ENCODE results near the gene PRKG1.

PRKG1 gene

GRCh38 chr10:52092390-52092789 lies 1018.1 kb downstream of the PRKG1 start:
- Histone ChIP-seq H2BK12ac (ENCODE audit: low read length) (no peak overlapping the region), H3K18ac (ENCODE audit: low read length) (no peak overlapping the region), H2BK120ac (ENCODE audit: low read depth, low read length) (no peak overlapping the region), H3K27me3 (ENCODE audit: control insufficient read depth in 3 of 3, insufficient read depth in 3 of 3, low read depth in 1 of 3, low read length in 3 of 3) (no peaks in the 10 kb centered on the region), H3K9ac (ENCODE audit: low read depth, low read length, poor library complexity) (no peak overlapping the region), H3K4me3 (ENCODE audit: low read length in 2 of 2) (no peak overlapping the region), H3K79me1 (ENCODE audit: low read depth, low read length) (no peaks in the 10 kb centered on the region), H3K36me3 (replicated peaks in 1 of 2; ENCODE audit: control insufficient read depth in 2 of 2, insufficient read depth in 2 of 2, low read length in 2 of 2) (no peaks in the 10 kb centered on the region), H3K4me1 (ENCODE audit: control insufficient read depth in 2 of 2, insufficient read depth in 1 of 2, low read depth in 1 of 2, low read length in 2 of 2) (no peaks in the 10 kb centered on the region), H3K9me3 (replicated peaks in 1 of 2; ENCODE audit: control insufficient read depth in 2 of 2, insufficient read depth in 1 of 2, low read depth in 1 of 2, low read length in 2 of 2) (no peaks in the 10 kb centered on the region), H3K4ac (ENCODE audit: low read length) (no peak overlapping the region), H4K8ac (ENCODE audit: low read depth, low read length) (no peak overlapping the region), H4K91ac (ENCODE audit: low read depth, low read length, poor library complexity) (no peak overlapping the region), H2BK15ac (ENCODE audit: low read length) (no peak overlapping the region), H3K4me2 (ENCODE audit: insufficient read depth, low read length, poor library complexity, severe bottlenecking) (no peak overlapping the region), H3K27ac (replicated peaks; ENCODE audit: low read length) (no peak overlapping the region), H2BK5ac (ENCODE audit: low read length) (no peak overlapping the region), H3K14ac (ENCODE audit: low read length) (no peak overlapping the region), H3K23ac (ENCODE audit: low read depth, low read length, poor library complexity) (no peak overlapping the region), H2AFZ (ENCODE audit: low read length) (no peak overlapping the region), H2AK5ac (ENCODE audit: low read depth, low read length) (no peak overlapping the region)
- no peak for DNase-seq (ENCODE audit: low spot score)

- WGBS, 2 donors (ENCODE audit: extremely low coverage in 2 of 2, insufficient read length in 2 of 2, insufficient replicate concordance in 1 of 2) = no CpG with 5 or more reads among the region's 1 CpG
These were observed 1023.8 kb downstream of the PRKG1 start for GRCh38 chr10:52098130-52098529.

GRCh38 chr10:52099026-52099600 lies 1024.8 kb downstream of the PRKG1 start:
- no peak overlapping the region for H2BK120ac ChIP-seq (ENCODE audit: low read depth, low read length)
- no peak overlapping the region for H3K18ac ChIP-seq (ENCODE audit: low read length)
- H3K23ac ChIP-seq (ENCODE audit: low read depth, low read length, poor library complexity) = no peak overlapping the region
- H2BK5ac ChIP-seq (ENCODE audit: low read length) = no peak overlapping the region
- no peak overlapping the region for H2BK15ac ChIP-seq (ENCODE audit: low read length)
- H3K27me3 ChIP-seq (ENCODE audit: control insufficient read depth in 3 of 3, insufficient read depth in 3 of 3, low read depth in 1 of 3, low read length in 3 of 3) = no peaks in the 10 kb centered on the region
- H4K8ac ChIP-seq (ENCODE audit: low read depth, low read length) = no peak overlapping the region
- DNase-seq (ENCODE audit: low spot score) = no peak
- H3K9ac ChIP-seq (ENCODE audit: low read depth, low read length, poor library complexity) = no peak overlapping the region
- no peak overlapping the region for H2AFZ ChIP-seq (ENCODE audit: low read length)
- no peaks in the 10 kb centered on the region for H3K36me3 ChIP-seq (replicated peaks in 1 of 2; ENCODE audit: control insufficient read depth in 2 of 2, insufficient read depth in 2 of 2, low read length in 2 of 2)
- no peak overlapping the region for H3K14ac ChIP-seq (ENCODE audit: low read length)
- no peak overlapping the region for H4K91ac ChIP-seq (ENCODE audit: low read depth, low read length, poor library complexity)
- H3K79me1 ChIP-seq (ENCODE audit: low read depth, low read length) = no peaks in the 10 kb centered on the region
- no peak overlapping the region for H3K4ac ChIP-seq (ENCODE audit: low read length)
- H2AK5ac ChIP-seq (ENCODE audit: low read depth, low read length) = no peak overlapping the region
- no peak overlapping the region for H3K27ac ChIP-seq (replicated peaks; ENCODE audit: low read length)
- no peak overlapping the region for H3K4me2 ChIP-seq (ENCODE audit: insufficient read depth, low read length, poor library complexity, severe bottlenecking)
- 100% methylated on average over 1 of the region's 5 CpGs; no CpG with 5 or more reads in 1 of the 2 donors for WGBS, 2 donors (ENCODE audit: extremely low coverage in 2 of 2, insufficient read length in 2 of 2, insufficient replicate concordance in 1 of 2)
- no peak overlapping the region for H2BK12ac ChIP-seq (ENCODE audit: low read length)
- no peaks in the 10 kb centered on the region for H3K9me3 ChIP-seq (replicated peaks in 1 of 2; ENCODE audit: control insufficient read depth in 2 of 2, insufficient read depth in 1 of 2, low read depth in 1 of 2, low read length in 2 of 2)
- H3K4me1 ChIP-seq (ENCODE audit: control insufficient read depth in 2 of 2, insufficient read depth in 1 of 2, low read depth in 1 of 2, low read length in 2 of 2) = no peaks in the 10 kb centered on the region
- no peak overlapping the region for H3K4me3 ChIP-seq (ENCODE audit: low read length in 2 of 2)

More at GRCh38 chr10:52098130-52098529, 1023.8 kb downstream of the PRKG1 start:
- H3K36me3 ChIP-seq (replicated peaks in 1 of 2; ENCODE audit: control insufficient read depth in 2 of 2, insufficient read depth in 2 of 2, low read length in 2 of 2) = no peaks in the 10 kb centered on the region
- H2BK120ac ChIP-seq (ENCODE audit: low read depth, low read length) = no peak overlapping the region
- H4K91ac ChIP-seq (ENCODE audit: low read depth, low read length, poor library complexity) = no peak overlapping the region
- no peak overlapping the region for H2BK5ac ChIP-seq (ENCODE audit: low read length)
- no peak overlapping the region for H3K4me2 ChIP-seq (ENCODE audit: insufficient read depth, low read length, poor library complexity, severe bottlenecking)
- H2AFZ ChIP-seq (ENCODE audit: low read length) = no peak overlapping the region
- H3K14ac ChIP-seq (ENCODE audit: low read length) = no peak overlapping the region
- H4K8ac ChIP-seq (ENCODE audit: low read depth, low read length) = no peak overlapping the region
- no peak overlapping the region for H2BK12ac ChIP-seq (ENCODE audit: low read length)
- H3K4ac ChIP-seq (ENCODE audit: low read length) = no peak overlapping the region
- no peak for DNase-seq (ENCODE audit: low spot score)
- no peak overlapping the region for H2AK5ac ChIP-seq (ENCODE audit: low read depth, low read length)
- no peak overlapping the region for H2BK15ac ChIP-seq (ENCODE audit: low read length)
- H3K9ac ChIP-seq (ENCODE audit: low read depth, low read length, poor library complexity) = no peak overlapping the region
- no peak overlapping the region for H3K18ac ChIP-seq (ENCODE audit: low read length)
- no peaks in the 10 kb centered on the region for H3K4me1 ChIP-seq (ENCODE audit: control insufficient read depth in 2 of 2, insufficient read depth in 1 of 2, low read depth in 1 of 2, low read length in 2 of 2)
- no peak overlapping the region for H3K4me3 ChIP-seq (ENCODE audit: low read length in 2 of 2)
- no peaks in the 10 kb centered on the region for H3K27me3 ChIP-seq (ENCODE audit: control insufficient read depth in 3 of 3, insufficient read depth in 3 of 3, low read depth in 1 of 3, low read length in 3 of 3)
- no peaks in the 10 kb centered on the region for H3K9me3 ChIP-seq (replicated peaks in 1 of 2; ENCODE audit: control insufficient read depth in 2 of 2, insufficient read depth in 1 of 2, low read depth in 1 of 2, low read length in 2 of 2)
- H3K23ac ChIP-seq (ENCODE audit: low read depth, low read length, poor library complexity) = no peak overlapping the region
- H3K27ac ChIP-seq (replicated peaks; ENCODE audit: low read length) = no peak overlapping the region
- no peaks in the 10 kb centered on the region for H3K79me1 ChIP-seq (ENCODE audit: low read depth, low read length)

GRCh38 chr10:52100011-52100547 lies 1025.8 kb downstream of the PRKG1 start:
- no peak overlapping the region for H3K14ac ChIP-seq (ENCODE audit: low read length)
- WGBS, 2 donors (ENCODE audit: extremely low coverage in 2 of 2, insufficient read length in 2 of 2, insufficient replicate concordance in 1 of 2) = no CpG with 5 or more reads among the region's 6 CpGs
- H3K9me3 ChIP-seq (replicated peaks in 1 of 2; ENCODE audit: control insufficient read depth in 2 of 2, insufficient read depth in 1 of 2, low read depth in 1 of 2, low read length in 2 of 2) = no peaks in the 10 kb centered on the region
- no peak overlapping the region for H2BK120ac ChIP-seq (ENCODE audit: low read depth, low read length)
- no peak overlapping the region for H3K9ac ChIP-seq (ENCODE audit: low read depth, low read length, poor library complexity)
- H3K4me2 ChIP-seq (ENCODE audit: insufficient read depth, low read length, poor library complexity, severe bottlenecking) = no peak overlapping the region
- H3K18ac ChIP-seq (ENCODE audit: low read length) = no peak overlapping the region
- no peak overlapping the region for H4K91ac ChIP-seq (ENCODE audit: low read depth, low read length, poor library complexity)
- no peak overlapping the region for H2BK12ac ChIP-seq (ENCODE audit: low read length)
- no peak overlapping the region for H4K8ac ChIP-seq (ENCODE audit: low read depth, low read length)
- no peak overlapping the region for H3K4ac ChIP-seq (ENCODE audit: low read length)
- H2AFZ ChIP-seq (ENCODE audit: low read length) = no peak overlapping the region
- H3K4me1 ChIP-seq (ENCODE audit: control insufficient read depth in 2 of 2, insufficient read depth in 1 of 2, low read depth in 1 of 2, low read length in 2 of 2) = no peaks in the 10 kb centered on the region
- no peak overlapping the region for H3K23ac ChIP-seq (ENCODE audit: low read depth, low read length, poor library complexity)
- H2AK5ac ChIP-seq (ENCODE audit: low read depth, low read length) = no peak overlapping the region
- H3K27ac ChIP-seq (replicated peaks; ENCODE audit: low read length) = no peak overlapping the region
- DNase-seq (ENCODE audit: low spot score) = no peak
- H3K4me3 ChIP-seq (ENCODE audit: low read length in 2 of 2) = no peak overlapping the region
- no peaks in the 10 kb centered on the region for H3K27me3 ChIP-seq (ENCODE audit: control insufficient read depth in 3 of 3, insufficient read depth in 3 of 3, low read depth in 1 of 3, low read length in 3 of 3)
- no peaks in the 10 kb centered on the region for H3K36me3 ChIP-seq (replicated peaks in 1 of 2; ENCODE audit: control insufficient read depth in 2 of 2, insufficient read depth in 2 of 2, low read length in 2 of 2)
- H3K79me1 ChIP-seq (ENCODE audit: low read depth, low read length) = no peaks in the 10 kb centered on the region
- H2BK15ac ChIP-seq (ENCODE audit: low read length) = no peak overlapping the region
- no peak overlapping the region for H2BK5ac ChIP-seq (ENCODE audit: low read length)
